SK-MEL-5 (cell line): ENCODE results near the gene CASS4. TPM values are rescaled to one million over a fixed set of nuclear protein-coding genes. Genes with fewer than 3 reads are reported as not detected.

Experiments used
- DNase-seq: peaks from one replicate; pipeline ENCODE4 v3.0.0-alpha.2; 2016; ENCODE audit warnings: low read depth, low spot score
- in situ Hi-C: cut with HindIII; loops from 2 replicates; pipeline ENCODE4 v1.10.0; 2016; ENCODE audit warnings: low sequenced_read_pairs, high pct_unique_total_duplicates, low pct_unique_long_range_greater_than_20kb
- total RNA-seq: library from RNA; depleted of rRNA; stranded (reverse); fragments of >200 nt; shearing (Covaris generic); gene quantifications from 2 replicates; pipeline ENCODE4 v1.2.3, GENCODE V29; 2014

CASS4 gene
- total RNA-seq, 1 experiment from 2014 or later = not detected

GRCh38 chr20:56433221-56433879 is 21.3 kb downstream of the CASS4 start:
- in situ Hi-C loops = no loop called here
- DNase-seq = no peak

GRCh38 chr20:56433880-56434255 is 21.8 kb downstream of the CASS4 start:
- in situ Hi-C loops = no loop called here
- DNase-seq = no peak

- no peak for DNase-seq
- in situ Hi-C loops = no loop called here
Observed at GRCh38 chr20:56437196-56437960, 25.3 kb downstream of the CASS4 start.

GRCh38 chr20:56438284-56438683 is 26.2 kb downstream of the CASS4 start:
- in situ Hi-C loops = no loop called here
- no peak for DNase-seq

GRCh38 chr20:56439771-56440291 is 27.8 kb downstream of the CASS4 start:
- no peak for DNase-seq
- in situ Hi-C loops = no loop called here

GRCh38 chr20:56440346-56441007 is 28.4 kb downstream of the CASS4 start:
- DNase-seq = no peak
- in situ Hi-C loops = no loop called here

- in situ Hi-C loops = no loop called here
- DNase-seq = no peak
Observed at GRCh38 chr20:56442389-56443365, 30.6 kb downstream of the CASS4 start.

- in situ Hi-C loops = no loop called here
- DNase-seq = no peak
Observed at GRCh38 chr20:56443654-56444540, 31.8 kb downstream of the CASS4 start.

- in situ Hi-C loops = no loop called here
- no peak for DNase-seq
Observed at GRCh38 chr20:56445130-56445529, 33.1 kb downstream of the CASS4 start.

- in situ Hi-C loops = no loop called here
- no peak for DNase-seq
Observed at GRCh38 chr20:56445540-56445939, 33.5 kb downstream of the CASS4 start.

- in situ Hi-C loops = no loop called here
- DNase-seq = no peak
Observed at GRCh38 chr20:56447227-56447626, 35.2 kb downstream of the CASS4 start.

- DNase-seq = no peak
- in situ Hi-C loops = no loop called here
Observed at GRCh38 chr20:56449459-56449858, 37.4 kb downstream of the CASS4 start.

GRCh38 chr20:56451056-56451765 is 39.2 kb downstream of the CASS4 start:
- in situ Hi-C loops = no loop called here
- no peak for DNase-seq

- DNase-seq = no peak
- in situ Hi-C loops = no loop called here
Observed at GRCh38 chr20:56453352-56453751, 41.3 kb downstream of the CASS4 start.

- in situ Hi-C loops = no loop called here
- no peak for DNase-seq
Observed at GRCh38 chr20:56454754-56455153, 42.7 kb downstream of the CASS4 start.

- in situ Hi-C loops = no loop called here
- no peak for DNase-seq
Observed at GRCh38 chr20:56458206-56458821, 46.3 kb downstream of the CASS4 start.
